IMR-90 (cell line): ENCODE results near the gene ROMO1. TPM values are rescaled to one million over a fixed set of nuclear protein-coding genes. Genes with fewer than 3 reads are reported as not detected.
"Not testable (repeated sequence)": the region's sequence is repeated elsewhere in the genome, so short reads cannot be mapped to it uniquely, and the experiment has no call there.

Source experiments
- ATAC-seq: fragments of 200-7000 bp; cut with Tn5 transposase; 2 replicates; pipeline ENCODE4 v1.9.1; 2020; ENCODE audit warnings: low read depth, mild to moderate bottlenecking, moderate library complexity
- BruUV-seq: library from RNA; stranded (reverse); fragments of 400-500 nt; replicated peaks from 2 replicates; lab custom pipeline; 2021; lab: Mats Ljungman, UMichigan
- CTCF ChIA-PET: fragments of 300-600 bp; formaldehyde crosslinking; extraction: SDS; loops from one replicate; lab custom pipeline; 2021; ENCODE audit warnings: antibody characterized with exemption; lab: Yijun Ruan, JAX
- POLR2A ChIA-PET: fragments of 300-600 bp; sonication (Branson Sonifier 250); formaldehyde crosslinking; loops from one replicate; lab custom pipeline; 2022; ENCODE audit warnings: antibody characterized with exemption; ENCODE audit not compliant: unreplicated experiment; lab: Charles Lee
- DNase-seq: peaks from one replicate; pipeline ENCODE4 v3.0.0; 2013
- H2AFZ ChIP-seq: replicated peaks from 2 replicates; pipeline ENCODE3; 2013; ENCODE audit warnings: low read length, mild to moderate bottlenecking; ENCODE audit not compliant: poor library complexity
- H2AK5ac ChIP-seq: 2 replicates; pipeline ENCODE4 v1.6.1; 2013; ENCODE audit warnings: low read depth, low read length, inconsistent platforms
- H2AK9ac ChIP-seq: replicated peaks from 2 replicates; pipeline ENCODE3; 2013; ENCODE audit warnings: mild to moderate bottlenecking, low read depth, low read length, moderate library complexity; ENCODE audit not compliant: poor library complexity
- H2BK120ac ChIP-seq: 2 replicates; pipeline ENCODE4 v1.6.1; 2013; ENCODE audit warnings: low read depth, low read length, inconsistent platforms
- H2BK15ac ChIP-seq: 3 replicates; pipeline ENCODE4 v1.6.1; 2013; ENCODE audit warnings: low read depth, low read length, inconsistent platforms
- H2BK20ac ChIP-seq: 2 replicates; pipeline ENCODE4 v1.6.1; 2013; ENCODE audit warnings: low read depth, mild to moderate bottlenecking, inconsistent platforms, low read length, moderate library complexity
- H2BK5ac ChIP-seq: 2 replicates; pipeline ENCODE4 v1.6.1; 2013; ENCODE audit warnings: mild to moderate bottlenecking, low read depth, low read length, inconsistent platforms; ENCODE audit not compliant: poor library complexity, severe bottlenecking
- H3K14ac ChIP-seq: replicated peaks from 2 replicates; pipeline ENCODE4 v1.6.1; 2013; ENCODE audit warnings: low read depth, low read length, inconsistent platforms
- H3K18ac ChIP-seq: 2 replicates; pipeline ENCODE4 v1.6.1; 2013; ENCODE audit warnings: low read depth, low read length, control low read depth
- H3K23ac ChIP-seq: 2 replicates; pipeline ENCODE4 v1.6.1; 2013; ENCODE audit warnings: low read depth, low read length, inconsistent platforms
- H3K27ac ChIP-seq: 2 replicates; pipeline ENCODE4 v1.5.1; 2013; ENCODE audit warnings: mild to moderate bottlenecking, control low read depth, low read length; ENCODE audit not compliant: insufficient read depth
- H3K27me3 ChIP-seq: 2 replicates; pipeline ENCODE4 v1.6.1; 2013; ENCODE audit warnings: low read length; ENCODE audit not compliant: control insufficient read depth, insufficient read depth
- H3K36me3 ChIP-seq: 2 replicates; pipeline ENCODE4 v1.6.1; 2013; ENCODE audit warnings: low read length, mixed read lengths; ENCODE audit not compliant: control insufficient read depth, insufficient read depth
- H3K4ac ChIP-seq: 2 replicates; pipeline ENCODE4 v1.6.1; 2013; ENCODE audit warnings: low read depth, low read length, inconsistent platforms
- H3K4me1 ChIP-seq: 2 replicates; pipeline ENCODE4 v1.6.1; 2013; ENCODE audit warnings: low read length, mixed read lengths; ENCODE audit not compliant: control insufficient read depth, insufficient read depth
- H3K4me2 ChIP-seq: 2 replicates; pipeline ENCODE4 v1.6.1; 2013; ENCODE audit warnings: low read depth, mild to moderate bottlenecking, control low read depth, low read length, moderate library complexity
- H3K4me3 ChIP-seq: 2 replicates; pipeline ENCODE4 v1.5.1; 2013; ENCODE audit warnings: low read depth, mild to moderate bottlenecking, control low read depth, low read length, moderate library complexity; ENCODE audit not compliant: insufficient read depth
- H3K56ac ChIP-seq: 2 replicates; pipeline ENCODE4 v1.6.1; 2013; ENCODE audit warnings: low read length, inconsistent platforms; ENCODE audit not compliant: insufficient read depth; ENCODE audit errors: extremely low read depth
- H3K79me1 ChIP-seq, 2 experiments: 2 replicates each; pipeline ENCODE4 v1.6.1; 2013; ENCODE audit warnings: low read length in 2 of 2, inconsistent platforms in 1 of 2, low read depth in 1 of 2
- H3K9ac ChIP-seq: 2 replicates; pipeline ENCODE4 v1.6.1; 2013; ENCODE audit warnings: low read depth, low read length, control low read depth
- H3K9me1 ChIP-seq: 2 replicates; pipeline ENCODE4 v1.6.1; 2013; ENCODE audit warnings: low read length, inconsistent platforms; ENCODE audit not compliant: insufficient read depth
- H3K9me3 ChIP-seq: 2 replicates; pipeline ENCODE4 v1.6.1; 2013; ENCODE audit warnings: low read length; ENCODE audit not compliant: control insufficient read depth, insufficient read depth
- H4K20me1 ChIP-seq: 2 replicates; pipeline ENCODE4 v1.6.1; 2013; ENCODE audit warnings: low read length, inconsistent platforms; ENCODE audit not compliant: insufficient read depth
- H4K5ac ChIP-seq: 2 replicates; pipeline ENCODE4 v1.6.1; 2013; ENCODE audit warnings: mild to moderate bottlenecking, low read depth, low read length, control low read depth
- H4K8ac ChIP-seq, 2 experiments: 2 replicates each; pipeline ENCODE4 v1.6.1; 2013; ENCODE audit warnings: low read depth in 2 of 2, low read length in 2 of 2, control low read depth in 1 of 2, inconsistent platforms in 1 of 2
- H4K91ac ChIP-seq: 2 replicates; pipeline ENCODE4 v1.6.1; 2013; ENCODE audit warnings: low read depth, low read length, inconsistent platforms; ENCODE audit not compliant: insufficient read depth
- BHLHE40 ChIP-seq: fragments of 150-350 bp; IDR thresholded peaks from 2 replicates; pipeline ENCODE4 v1.6.1; 2016; ENCODE audit warnings: mild to moderate bottlenecking, low read depth, low read length
- CHD1 ChIP-seq: IDR thresholded peaks from 2 replicates; pipeline ENCODE4 v1.6.1; 2012; ENCODE audit warnings: low read depth, low read length, improper control_type of control experiment
- FOS ChIP-seq: fragments of 150-350 bp; IDR thresholded peaks from 2 replicates; pipeline ENCODE4 v1.6.1; 2016; ENCODE audit warnings: low read depth, low read length
- MAFK ChIP-seq: IDR thresholded peaks from 2 replicates; pipeline ENCODE4 v1.6.1; 2012; ENCODE audit warnings: low read depth, low read length, improper control_type of control experiment
- NFE2L2 ChIP-seq: fragments of 150-350 bp; IDR thresholded peaks from 2 replicates; pipeline ENCODE4 v1.6.1; 2016; ENCODE audit warnings: low read depth, mild to moderate bottlenecking, low read length
- RCOR1 ChIP-seq: IDR thresholded peaks from 2 replicates; pipeline ENCODE4 v1.6.1; 2012; ENCODE audit warnings: mild to moderate bottlenecking, low read length, improper control_type of control experiment; ENCODE audit not compliant: insufficient replicate concordance
- USF2 ChIP-seq: fragments of 150-350 bp; IDR thresholded peaks from 2 replicates; pipeline ENCODE4 v1.6.1; 2017; ENCODE audit warnings: mild to moderate bottlenecking, antibody characterized with exemption, low read length, low read depth
- WGBS, 2 experiments: methylation state at CpG; one replicate each; pipeline versions ENCODE4 v1.1.5 to v1.1.7; 2013; ENCODE audit warnings: missing lambda C conversion rate in 2 of 2; ENCODE audit not compliant: insufficient read length in 1 of 2; ENCODE audit errors: extremely low coverage in 2 of 2; 5-methylcytosine and 5-hydroxymethylcytosine counted together
- dilution Hi-C: fragments of 300-500 bp; cut with HindIII; formaldehyde crosslinking; loops from one replicate; pipeline ENCODE4 v1.14.3; 2018; ENCODE audit warnings: low sequenced_read_pairs; ENCODE audit not compliant: unreplicated experiment
- in situ Hi-C: fragments of 300-500 bp; cut with MboI; formaldehyde crosslinking; loops from 3 replicates; pipeline ENCODE4 v1.14.3; 2019; ENCODE audit warnings: low sequenced_read_pairs, inconsistent platforms, mixed read lengths
- intact Hi-C: fragments of 100-400 bp; cut with micrococcal nuclease; formaldehyde crosslinking; loops from 2 replicates; pipeline ENCODE4 v1.10.0; 2022
- polyA plus RNA-seq, 3 experiments: library from polyadenylated mRNA; depleted of rRNA; stranded (reverse); fragments of >200 nt; gene quantifications; 2 replicates each; pipeline ENCODE4 v1.2.3, GENCODE V29; 2012; ENCODE audit warnings: low replicate concordance in 1 of 3
- total RNA-seq: library from RNA; depleted of rRNA; stranded (reverse); fragments of >200 nt; gene quantifications from 2 replicates; pipeline ENCODE4 v1.2.3, GENCODE V29; 2012

The ROMO1 gene
- total and polyA plus RNA-seq, 2 of the 4 experiments (the other 2 are of a cell fraction) = 223 to 555 TPM

- CTCF ChIA-PET = no interaction called here
- H4K91ac ChIP-seq = no peak overlapping the region
Measured at GRCh38 chr20:35681960-35682359, 17.2 kb upstream of the ROMO1 start.

GRCh38 chr20:35685368-35685767, 13.8 kb upstream of the ROMO1 start:
- H3K4ac ChIP-seq, H3K56ac ChIP-seq, H3K79me1 ChIP-seq, H2BK20ac ChIP-seq, H3K9me1 ChIP-seq, H3K4me3 ChIP-seq, H3K4me1 ChIP-seq, H3K4me2 ChIP-seq, H3K23ac ChIP-seq, H3K27me3 ChIP-seq, POLR2A ChIA-PET, H3K14ac ChIP-seq, in situ Hi-C loops, ATAC-seq, H2BK5ac ChIP-seq, H4K20me1 ChIP-seq, H2BK120ac ChIP-seq, BruUV-seq, H2AK9ac ChIP-seq, intact Hi-C loops, H3K18ac ChIP-seq, H2BK15ac ChIP-seq, CTCF ChIA-PET, H3K9ac ChIP-seq, H2AK5ac ChIP-seq, H4K91ac ChIP-seq, H2AFZ ChIP-seq, DNase-seq, H4K5ac ChIP-seq, H3K9me3 ChIP-seq, dilution Hi-C loops, H3K27ac ChIP-seq, H4K8ac ChIP-seq: not testable (repeated sequence)
- WGBS, 2 experiments = no CpG with 5 or more reads among the region's 9 CpGs
- H3K36me3 ChIP-seq = peaks cover 31% of the 10 kb centered on the region

More at GRCh38 chr20:35681960-35682359, 17.2 kb upstream of the ROMO1 start:
- Histone ChIP-seq H2BK15ac (no peak overlapping the region), H3K79me1 (no peaks in the 10 kb centered on the region), H3K4me1 (no peaks in the 10 kb centered on the region), H3K9me3 (no peaks in the 10 kb centered on the region), H3K27me3 (no peaks in the 10 kb centered on the region), H3K4ac (no peak overlapping the region), H4K8ac (no peak overlapping the region), H4K5ac (no peak overlapping the region), H3K9ac (no peak overlapping the region), H2BK5ac (no peak overlapping the region), H3K4me3 (no peak overlapping the region), H2AK5ac (no peak overlapping the region), H3K4me2 (no peak overlapping the region), H3K23ac (no peak overlapping the region), H3K14ac (no peak overlapping the region), H2AFZ (no peak overlapping the region), H2AK9ac (no peak overlapping the region), H2BK120ac (no peak overlapping the region), H3K36me3 (peaks cover 15% of the 10 kb centered on the region), H3K27ac (no peak overlapping the region), H3K56ac (no peak overlapping the region), H2BK20ac (no peak overlapping the region), H4K20me1 (no peaks in the 10 kb centered on the region), H3K9me1 (no peaks in the 10 kb centered on the region), H3K18ac (no peak overlapping the region)
- no TSS peak for BruUV-seq
- POLR2A ChIA-PET = no interaction called here
- dilution Hi-C loops (no loop called here), in situ Hi-C loops (no loop called here), intact Hi-C loops (no loop called here)
- ATAC-seq (0 out of 2 replicates have a peak, but pooled peaks have one; percentile 17), DNase-seq (no peak)
- TF ChIP-seq MAFK (no peak), USF2 (no peak), CHD1 (no peak), FOS (no peak), RCOR1 (no peak), BHLHE40 (no peak), NFE2L2 (no peak)
- WGBS, 2 experiments = 100% methylated on average over 1 of the region's 1 CpG
